ENCODE data around the gene NME1.

NME1 gene

GRCh38 chr17:51128076-51128475, 25.3 kb upstream of the NME1 start:
- peaks cover 7% of the 10 kb centered on the region for H3K4me1 Mint-ChIP-seq
- no peak overlapping the region for H3K4me3 Mint-ChIP-seq
- no peaks in the 10 kb centered on the region for H3K36me3 Mint-ChIP-seq
- no peaks in the 10 kb centered on the region for H3K27me3 Mint-ChIP-seq
- no peak for ATAC-seq
- H3K9me3 Mint-ChIP-seq = no peaks in the 10 kb centered on the region
- H3K27ac Mint-ChIP-seq = no peak overlapping the region

GRCh38 chr17:51132964-51133319, 20.4 kb upstream of the NME1 start:
- Mint-ChIP-seq H3K4me1 (no peaks in the 10 kb centered on the region), H3K9me3 (no peaks in the 10 kb centered on the region), H3K27me3 (peaks cover 8% of the 10 kb centered on the region), H3K4me3 (no peak overlapping the region), H3K36me3 (no peaks in the 10 kb centered on the region), H3K27ac (no peak overlapping the region)
- no peak for ATAC-seq

DNA sequence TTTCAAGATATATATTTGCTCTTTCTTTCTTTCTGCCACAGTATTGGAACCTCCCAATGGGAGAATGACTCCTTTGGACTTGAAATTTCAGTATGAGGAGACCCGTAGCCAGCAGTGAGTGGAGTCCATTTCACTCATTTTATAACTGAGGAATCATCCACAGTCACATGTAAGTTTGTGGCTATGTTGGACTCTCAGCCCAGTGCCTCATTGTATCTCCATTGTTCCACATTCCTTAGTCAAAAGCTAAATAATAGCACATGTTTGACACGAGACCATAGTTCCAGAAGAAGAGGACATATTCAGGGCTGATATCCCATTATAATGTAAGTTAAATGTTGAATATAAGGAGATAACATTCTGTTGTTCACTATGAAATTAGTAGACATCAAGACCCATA, 20.0 kb upstream of the NME1 start:
- no peak for ATAC-seq
- Mint-ChIP-seq H3K27me3 (peaks cover 8% of the 10 kb centered on the region), H3K27ac (no peak overlapping the region), H3K9me3 (no peaks in the 10 kb centered on the region), H3K36me3 (no peaks in the 10 kb centered on the region), H3K4me3 (no peak overlapping the region), H3K4me1 (no peaks in the 10 kb centered on the region)

DNA sequence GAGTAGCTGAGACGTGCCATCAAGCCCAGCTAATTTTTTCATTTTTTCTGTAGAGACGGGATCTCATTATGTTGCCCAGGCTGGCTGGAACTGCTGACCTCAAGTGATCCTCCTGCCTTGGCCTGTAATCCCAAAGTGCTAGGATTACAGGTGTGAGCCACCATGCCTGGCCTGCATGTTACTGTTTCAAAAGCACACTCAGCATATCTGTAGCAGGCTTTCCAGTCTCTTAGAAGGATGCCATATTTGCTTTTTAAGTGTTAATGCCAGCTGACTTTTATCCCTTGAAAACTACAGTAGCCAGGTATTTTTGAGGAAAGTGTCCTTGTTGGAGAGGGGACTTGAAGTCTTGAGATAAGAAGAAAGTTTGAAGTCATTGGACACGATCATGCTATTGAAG, 17.4 kb upstream of the NME1 start:
- H3K27ac Mint-ChIP-seq = no peak overlapping the region
- ATAC-seq = no peak
- H3K9me3 Mint-ChIP-seq = no peaks in the 10 kb centered on the region
- no peaks in the 10 kb centered on the region for H3K36me3 Mint-ChIP-seq
- no peaks in the 10 kb centered on the region for H3K4me1 Mint-ChIP-seq
- H3K4me3 Mint-ChIP-seq = no peak overlapping the region
- H3K27me3 Mint-ChIP-seq = peaks cover 8% of the 10 kb centered on the region

GRCh38 chr17:51142597-51142996, 10.8 kb upstream of the NME1 start:
- Mint-ChIP-seq H3K27ac (no peak overlapping the region), H3K9me3 (no peaks in the 10 kb centered on the region), H3K27me3 (no peaks in the 10 kb centered on the region), H3K4me3 (no peak overlapping the region), H3K36me3 (no peaks in the 10 kb centered on the region), H3K4me1 (peaks cover 4% of the 10 kb centered on the region)
- no peak for ATAC-seq

GRCh38 chr17:51144266-51145022, 8.9 kb upstream of the NME1 start:
- Mint-ChIP-seq H3K27me3 (no peaks in the 10 kb centered on the region), H3K27ac (no peak overlapping the region), H3K36me3 (no peaks in the 10 kb centered on the region), H3K4me3 (no peak overlapping the region), H3K4me1 (peaks cover 6% of the 10 kb centered on the region), H3K9me3 (no peaks in the 10 kb centered on the region)
- ATAC-seq = no peak

- no peak for ATAC-seq
- peaks cover 6% of the 10 kb centered on the region for H3K4me1 Mint-ChIP-seq
- no peak overlapping the region for H3K4me3 Mint-ChIP-seq
- peak overlapping the region; percentile 23 for H3K27ac Mint-ChIP-seq
- no peaks in the 10 kb centered on the region for H3K36me3 Mint-ChIP-seq
- no peaks in the 10 kb centered on the region for H3K27me3 Mint-ChIP-seq
- no peaks in the 10 kb centered on the region for H3K9me3 Mint-ChIP-seq
These were observed 5.7 kb upstream of the NME1 start for GRCh38 chr17:51147650-51148049.

DNA sequence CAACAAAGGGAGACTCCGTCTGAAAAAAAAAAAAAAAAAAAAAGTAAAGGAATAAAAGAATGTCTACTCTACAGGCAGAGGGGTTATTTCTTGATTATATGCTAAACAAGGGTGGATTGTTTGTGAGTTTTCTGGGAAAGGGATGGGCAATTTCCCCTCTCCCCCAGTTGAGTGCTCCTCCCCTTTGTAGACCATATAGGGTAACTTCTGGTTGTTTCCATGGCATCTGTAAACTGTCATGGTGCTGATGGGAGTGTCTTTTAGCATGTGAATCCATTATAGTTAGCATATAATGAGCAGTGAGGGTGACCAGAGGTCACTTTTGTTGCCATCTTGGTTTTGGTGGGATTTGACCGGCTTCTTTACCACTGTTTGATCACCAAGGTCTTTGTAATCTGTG, 4.2 kb upstream of the NME1 start:
- Mint-ChIP-seq H3K36me3 (no peaks in the 10 kb centered on the region), H3K9me3 (no peaks in the 10 kb centered on the region), H3K27ac (no peak overlapping the region), H3K4me1 (peaks cover 6% of the 10 kb centered on the region), H3K4me3 (no peak overlapping the region), H3K27me3 (no peaks in the 10 kb centered on the region)
- ATAC-seq = no peak

DNA sequence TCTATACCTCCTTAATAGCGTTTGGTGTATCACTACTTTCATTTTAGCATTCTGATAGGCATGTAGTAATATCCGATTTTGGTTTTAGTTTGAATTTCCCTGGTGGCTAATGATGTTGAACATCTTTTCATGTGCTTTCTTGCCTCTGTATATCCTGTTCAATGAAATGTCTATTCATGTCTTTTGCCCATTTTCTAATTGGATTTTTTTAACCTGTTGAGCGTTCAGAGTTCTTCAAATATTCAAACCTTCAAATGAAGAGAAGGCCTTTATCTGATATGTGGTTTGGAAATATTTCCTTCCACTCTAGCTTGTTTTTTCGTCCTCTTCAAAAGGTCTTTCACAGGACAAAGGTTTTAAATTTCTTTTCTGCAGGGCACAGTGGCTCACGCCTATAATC, 2.4 kb upstream of the NME1 start:
- peaks cover 6% of the 10 kb centered on the region for H3K36me3 Mint-ChIP-seq
- ATAC-seq = no peak
- no peaks in the 10 kb centered on the region for H3K9me3 Mint-ChIP-seq
- no peak overlapping the region for H3K4me3 Mint-ChIP-seq
- no peak overlapping the region for H3K27ac Mint-ChIP-seq
- peaks cover 6% of the 10 kb centered on the region for H3K4me1 Mint-ChIP-seq
- no peaks in the 10 kb centered on the region for H3K27me3 Mint-ChIP-seq

DNA sequence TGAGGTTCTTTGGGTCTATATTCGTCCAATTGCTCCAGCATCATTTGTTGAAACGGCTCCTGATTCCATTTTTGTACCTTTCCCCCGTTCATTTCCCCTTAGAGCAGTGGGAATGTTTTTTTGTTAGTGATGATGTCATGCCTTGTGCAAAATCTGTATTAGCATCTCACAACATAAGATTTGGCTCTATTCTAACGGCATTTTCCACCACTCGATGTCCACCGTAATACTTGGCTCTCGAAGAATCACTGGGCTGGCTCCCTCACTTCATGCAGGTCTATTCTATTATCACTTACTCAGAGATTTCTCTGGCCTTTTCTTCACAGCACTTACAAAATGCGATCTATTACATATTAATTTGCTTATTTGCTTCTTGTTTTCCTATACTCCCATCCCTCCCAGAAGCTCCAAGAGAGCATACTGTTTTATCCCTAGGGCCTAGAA, 571 bp upstream of the NME1 start:
- Mint-ChIP-seq H3K4me3 (no peak overlapping the region), H3K9me3 (no peaks in the 10 kb centered on the region), H3K4me1 (peaks cover 6% of the 10 kb centered on the region), H3K36me3 (peaks cover 17% of the 10 kb centered on the region), H3K27ac (no peak overlapping the region), H3K27me3 (no peaks in the 10 kb centered on the region)
- ATAC-seq = no peak

GRCh38 chr17:51154176-51154575, 817 bp downstream of the NME1 start:
- no peak for ATAC-seq
- Mint-ChIP-seq H3K9me3 (no peaks in the 10 kb centered on the region), H3K27ac (no peak overlapping the region)

DNA sequence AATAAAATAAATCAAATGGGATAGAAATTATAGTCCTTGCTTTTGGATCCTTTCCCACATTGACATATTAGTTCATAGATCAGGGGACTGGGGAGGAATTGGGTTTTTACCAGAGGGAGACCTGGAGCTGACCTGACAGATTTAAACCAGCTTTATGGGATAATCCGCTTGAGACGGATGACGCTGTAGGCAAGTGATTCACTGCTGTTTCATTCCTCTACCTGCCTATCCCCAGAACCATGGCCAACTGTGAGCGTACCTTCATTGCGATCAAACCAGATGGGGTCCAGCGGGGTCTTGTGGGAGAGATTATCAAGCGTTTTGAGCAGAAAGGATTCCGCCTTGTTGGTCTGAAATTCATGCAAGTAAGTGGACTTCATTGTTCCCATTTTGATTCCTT, 2.1 kb downstream of the NME1 start:
- H3K36me3 Mint-ChIP-seq = peaks cover 23% of the 10 kb centered on the region
- H3K27ac Mint-ChIP-seq = no peak overlapping the region
- ATAC-seq = no peak
- no peaks in the 10 kb centered on the region for H3K9me3 Mint-ChIP-seq
- H3K4me3 Mint-ChIP-seq = no peak overlapping the region
- H3K4me1 Mint-ChIP-seq = peaks cover 5% of the 10 kb centered on the region
- H3K27me3 Mint-ChIP-seq = no peaks in the 10 kb centered on the region

More at GRCh38 chr17:51154176-51154575, 817 bp downstream of the NME1 start:
- H3K4me1 Mint-ChIP-seq = peaks cover 5% of the 10 kb centered on the region
- no peak overlapping the region for H3K4me3 Mint-ChIP-seq
- peaks cover 18% of the 10 kb centered on the region for H3K36me3 Mint-ChIP-seq
- no peaks in the 10 kb centered on the region for H3K27me3 Mint-ChIP-seq

GRCh38 chr17:51159604-51160003, 6.2 kb downstream of the NME1 start:
- no peak for ATAC-seq
- Mint-ChIP-seq H3K9me3 (no peaks in the 10 kb centered on the region), H3K4me1 (peaks cover 5% of the 10 kb centered on the region), H3K27ac (no peak overlapping the region), H3K27me3 (no peaks in the 10 kb centered on the region), H3K4me3 (no peak overlapping the region), H3K36me3 (peaks cover 56% of the 10 kb centered on the region)

DNA sequence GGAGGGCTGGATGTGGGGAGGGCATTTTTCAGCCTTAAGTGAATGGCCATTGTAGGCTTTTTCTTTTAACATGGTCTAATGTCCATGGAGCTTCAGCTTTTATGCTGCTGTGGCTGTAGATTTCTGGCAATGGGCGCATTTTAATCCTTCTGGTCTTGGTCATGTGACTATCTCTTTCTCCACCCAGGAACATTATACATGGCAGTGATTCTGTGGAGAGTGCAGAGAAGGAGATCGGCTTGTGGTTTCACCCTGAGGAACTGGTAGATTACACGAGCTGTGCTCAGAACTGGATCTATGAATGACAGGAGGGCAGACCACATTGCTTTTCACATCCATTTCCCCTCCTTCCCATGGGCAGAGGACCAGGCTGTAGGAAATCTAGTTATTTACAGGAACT, 8.2 kb downstream of the NME1 start:
- Mint-ChIP-seq H3K36me3 (peaks cover 49% of the 10 kb centered on the region), H3K9me3 (no peaks in the 10 kb centered on the region), H3K4me3 (no peak overlapping the region), H3K27me3 (no peaks in the 10 kb centered on the region), H3K27ac (no peak overlapping the region), H3K4me1 (peaks cover 18% of the 10 kb centered on the region)
- no peak for ATAC-seq

DNA sequence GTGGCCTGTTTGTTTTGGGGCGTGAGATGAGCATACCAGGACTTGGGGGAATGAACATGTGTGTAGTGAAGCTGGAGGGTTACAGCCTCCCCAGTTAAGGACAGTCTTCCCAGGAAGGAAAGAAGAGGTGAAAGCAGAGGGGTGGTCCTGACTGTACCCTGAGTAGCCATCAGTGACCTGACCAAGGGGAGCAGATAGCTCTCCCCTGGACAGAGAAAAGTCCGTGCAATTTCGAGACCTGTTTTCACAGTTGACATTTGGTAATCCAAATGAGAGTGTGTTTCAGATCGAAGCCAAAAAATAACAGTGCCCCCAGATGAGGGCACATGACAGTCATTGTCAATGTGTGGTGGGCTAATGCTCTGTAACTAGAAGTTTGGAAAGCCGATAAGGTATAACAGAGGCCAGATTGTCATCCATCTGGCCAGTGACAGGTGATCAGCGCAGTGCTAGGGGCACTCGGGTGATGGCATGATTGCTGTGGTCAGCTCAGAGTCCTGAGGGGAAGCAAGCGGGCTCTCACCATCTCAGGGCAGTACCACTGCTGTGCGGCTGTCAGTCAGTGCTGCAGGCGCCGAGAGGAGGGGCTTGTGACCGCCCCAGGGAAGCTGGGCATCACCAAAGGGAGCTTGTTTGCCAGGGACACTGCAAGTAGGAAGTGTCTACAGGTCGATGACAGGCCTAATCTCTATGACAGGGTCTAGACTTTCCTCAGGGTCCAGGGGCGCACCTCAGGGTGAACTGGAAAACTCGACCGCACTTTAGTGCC, 11.7 kb downstream of the NME1 start:
- Mint-ChIP-seq H3K4me3 (peak overlapping the region; percentile 85), H3K9me3 (no peaks in the 10 kb centered on the region), H3K27me3 (no peaks in the 10 kb centered on the region), H3K27ac (peak overlapping the region; percentile 90), H3K4me1 (peaks cover 30% of the 10 kb centered on the region), H3K36me3 (peaks cover 56% of the 10 kb centered on the region)
- no peak for ATAC-seq

GRCh38 chr17:51165680-51166197, 12.4 kb downstream of the NME1 start:
- Mint-ChIP-seq H3K27ac (peak overlapping the region; percentile 90), H3K27me3 (no peaks in the 10 kb centered on the region), H3K36me3 (peaks cover 54% of the 10 kb centered on the region), H3K9me3 (no peaks in the 10 kb centered on the region), H3K4me1 (peaks cover 30% of the 10 kb centered on the region), H3K4me3 (peak overlapping the region; percentile 85)
- ATAC-seq = peak; percentile 59

All from stimulated activated memory B cell treated with anti-CD40 and anti-IgM and Interleukin-4, amounts not matched to agents 10 μg/mL and 1 μg/mL and 100 μg/mL, for 72 hours (primary cell).